ENCODE data around the gene BRAF.
"Not testable (repeated sequence)": the region's sequence is repeated elsewhere in the genome, so short reads cannot be mapped to it uniquely, and the experiment has no call there.

The BRAF gene

DNA sequence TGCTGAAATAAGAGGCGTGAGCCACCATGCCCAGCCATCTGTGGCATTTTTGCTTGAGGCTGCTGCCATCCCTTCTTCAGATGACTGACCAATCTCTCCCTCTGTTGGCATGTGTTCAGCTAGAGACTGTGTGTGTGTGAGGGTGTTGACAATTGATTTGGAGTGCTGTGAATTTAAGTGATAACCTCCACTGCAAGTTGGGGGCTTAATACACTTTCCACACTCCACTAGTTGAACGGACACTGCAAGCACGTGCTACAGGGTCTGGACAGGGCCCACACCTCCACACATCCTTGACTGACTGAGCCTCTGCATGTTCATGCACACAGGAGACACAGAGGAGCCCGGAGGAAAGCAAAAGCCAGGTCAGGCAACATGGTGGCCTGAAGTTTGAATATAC, 51.3 kb downstream of the BRAF start:
- peak; percentile 35 for DNase-seq

DNA sequence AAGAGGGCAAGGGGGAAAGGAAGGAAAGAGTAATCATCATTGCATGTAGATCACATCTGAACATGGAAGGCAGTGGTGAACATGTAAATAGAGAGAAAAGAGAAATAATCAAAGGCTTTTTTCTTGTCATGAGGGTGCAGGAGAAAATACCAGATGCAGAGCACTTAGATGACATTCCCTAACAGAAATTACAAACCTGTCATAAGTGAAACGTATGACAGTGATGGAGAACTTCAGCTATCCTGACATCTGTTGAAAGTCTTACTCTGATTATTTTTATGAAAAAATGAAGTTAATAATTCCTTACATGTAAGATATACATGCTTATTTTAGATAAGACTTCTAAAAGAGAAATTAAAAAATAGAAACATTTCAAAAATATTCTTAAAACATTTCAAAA, 54.7 kb downstream of the BRAF start:
- no peak for DNase-seq

GRCh38 chr7:140869430-140869829, 55.3 kb downstream of the BRAF start:
- no peak for DNase-seq

- no peak for DNase-seq
Measured at GRCh38 chr7:140867467-140868462, 57.0 kb downstream of the BRAF start.

DNA sequence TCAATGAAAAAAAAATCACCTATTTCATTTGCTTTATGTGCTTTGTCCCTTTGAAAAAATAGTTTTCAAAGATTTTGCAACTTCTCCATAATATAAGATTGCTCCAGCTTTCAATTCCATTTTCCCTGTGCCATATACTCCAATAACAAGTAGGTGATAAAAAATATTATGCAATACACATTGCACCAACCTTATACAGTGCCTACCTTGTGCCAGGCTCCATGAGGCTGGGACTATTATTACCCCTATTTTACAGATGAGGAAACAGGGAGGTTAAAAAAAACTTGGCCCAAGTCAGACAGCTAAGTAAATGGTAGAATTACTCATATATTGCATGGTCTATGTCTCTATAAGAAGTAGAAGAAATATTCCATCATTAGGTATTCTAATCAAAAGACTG, 57.8 kb downstream of the BRAF start:
- DNase-seq, result no peak

DNA sequence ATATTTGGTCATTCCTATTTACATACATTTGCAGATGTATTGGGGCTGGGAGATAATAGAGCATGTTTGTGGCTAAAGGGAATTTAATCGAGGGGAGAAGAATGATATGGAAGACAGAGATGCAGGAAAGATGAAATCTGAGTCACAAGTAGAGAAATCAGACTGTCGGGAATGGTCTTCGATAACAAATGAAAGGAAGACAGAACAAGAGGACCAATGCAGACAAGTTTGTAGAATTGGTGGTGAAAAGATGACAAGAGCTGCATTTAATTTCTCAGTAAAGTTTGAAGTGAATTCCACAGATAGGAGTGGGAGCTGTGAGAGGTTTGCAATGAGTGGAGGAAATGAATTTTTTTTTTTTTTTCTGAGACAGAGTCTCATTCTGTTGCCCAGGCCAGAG, 60.0 kb downstream of the BRAF start:
- no peak for DNase-seq

GRCh38 chr7:140863867-140864266, 60.9 kb downstream of the BRAF start:
- DNase-seq, result no peak

DNA sequence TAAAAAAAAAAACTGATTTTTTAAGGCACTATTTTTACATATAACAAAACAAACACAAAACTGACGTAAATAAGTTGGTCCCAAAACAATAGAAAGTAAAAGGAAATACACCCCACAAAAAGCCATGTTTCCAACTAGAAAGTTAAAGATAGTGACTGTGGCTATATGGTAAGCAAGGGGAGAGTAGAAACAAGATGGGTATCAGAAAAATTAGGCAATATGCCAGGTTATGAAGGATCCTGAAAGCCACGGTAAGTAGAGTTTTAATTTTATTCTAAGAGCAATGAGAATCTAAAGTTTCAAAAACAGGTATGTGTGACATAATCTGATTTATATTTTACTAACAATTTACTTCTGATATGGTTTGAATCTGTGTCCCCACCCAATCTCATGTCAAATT, 61.5 kb downstream of the BRAF start:
- peak; percentile 51 for DNase-seq

DNA sequence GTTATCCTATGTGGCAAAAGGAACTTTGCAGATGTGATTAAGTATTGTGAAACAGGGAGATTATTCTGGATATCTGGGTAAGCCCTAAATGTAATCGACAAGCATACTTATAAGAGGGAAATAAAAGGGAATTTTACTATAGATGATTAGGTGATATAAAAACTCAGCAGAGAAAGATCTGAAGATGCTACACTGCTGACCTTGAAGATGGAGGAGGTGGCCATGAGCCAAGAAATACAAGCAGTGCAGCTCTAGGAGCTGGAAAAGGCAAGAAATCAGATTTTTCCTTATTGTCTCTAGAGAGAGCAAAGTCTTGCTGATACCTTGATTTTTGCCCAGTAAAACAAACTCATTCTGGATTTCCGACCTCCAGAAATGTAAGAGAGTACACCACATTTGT, 67.7 kb downstream of the BRAF start:
- DNase-seq, result no peak

GRCh38 chr7:140841166-140841715, 83.5 kb downstream of the BRAF start:
- peak; percentile 36 for DNase-seq

- no peak for DNase-seq
Measured at GRCh38 chr7:140831724-140832123, 93.0 kb downstream of the BRAF start.

GRCh38 chr7:140829720-140830119, 95.0 kb downstream of the BRAF start:
- DNase-seq, result no peak

DNA sequence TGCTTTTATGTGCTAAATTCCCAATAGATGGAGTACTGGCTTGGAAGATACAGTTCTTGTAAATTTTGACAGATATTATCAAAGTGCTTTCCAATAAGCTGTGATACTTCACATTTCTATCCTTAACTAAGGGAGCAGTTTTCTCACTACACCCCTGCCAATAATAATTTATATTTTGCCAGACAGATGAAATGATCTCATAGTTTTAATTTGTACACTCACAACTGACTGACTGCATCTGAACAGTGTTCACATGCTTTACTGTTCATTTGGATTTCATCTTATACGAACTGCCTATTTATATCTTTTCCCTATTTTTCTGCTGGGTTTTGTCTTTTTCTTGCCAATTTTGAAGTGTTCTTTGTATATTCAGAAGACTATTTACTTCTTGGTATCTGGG, 96.0 kb downstream of the BRAF start:
- DNase-seq, result no peak

DNA sequence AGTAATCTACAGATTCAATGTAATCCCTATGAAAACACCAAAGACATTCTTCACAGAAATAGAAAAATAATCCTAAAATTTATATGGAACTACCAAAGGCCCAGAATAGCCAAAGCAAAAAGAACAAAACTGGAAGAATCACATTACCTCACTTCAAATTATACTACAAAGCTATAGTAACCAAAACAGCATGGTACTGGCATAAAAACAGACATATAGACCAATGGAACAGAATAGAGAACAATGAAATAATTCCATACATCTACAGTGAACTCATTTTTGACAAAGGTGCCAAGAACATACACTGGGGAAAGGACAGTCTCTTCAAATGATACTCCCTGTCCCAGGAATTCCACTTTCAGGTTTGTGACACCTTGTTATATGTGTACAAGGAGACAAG, 107.3 kb downstream of the BRAF start:
- not testable (repeated sequence) for DNase-seq

GRCh38 chr7:140810830-140811556, 113.7 kb downstream of the BRAF start:
- peak; percentile 88 for DNase-seq

DNA sequence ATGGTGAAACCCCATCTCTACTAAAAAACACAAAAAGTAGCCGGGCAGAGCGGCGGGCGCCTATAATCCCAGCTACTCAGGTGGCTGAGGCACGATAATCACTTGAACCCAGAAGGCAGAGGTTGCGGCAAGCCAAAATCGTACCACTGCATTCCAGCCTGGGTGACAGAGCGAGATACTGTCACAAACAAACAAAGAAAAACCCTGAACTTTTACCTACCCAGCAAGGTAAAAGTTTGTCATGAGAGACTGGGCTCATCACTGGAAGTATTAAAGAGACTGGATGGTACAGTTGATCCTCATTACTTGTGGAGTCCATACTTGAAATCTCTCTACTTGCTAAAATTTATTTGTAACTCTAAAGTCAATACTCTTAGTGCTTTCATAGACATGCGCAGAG, 114.3 kb downstream of the BRAF start:
- DNase-seq, result no peak

- DNase-seq, result no peak
Measured at GRCh38 chr7:140778975-140779374, 145.8 kb downstream of the BRAF start.

- DNase-seq, result no peak
Measured at GRCh38 chr7:140778568-140778967, 146.2 kb downstream of the BRAF start.

DNA sequence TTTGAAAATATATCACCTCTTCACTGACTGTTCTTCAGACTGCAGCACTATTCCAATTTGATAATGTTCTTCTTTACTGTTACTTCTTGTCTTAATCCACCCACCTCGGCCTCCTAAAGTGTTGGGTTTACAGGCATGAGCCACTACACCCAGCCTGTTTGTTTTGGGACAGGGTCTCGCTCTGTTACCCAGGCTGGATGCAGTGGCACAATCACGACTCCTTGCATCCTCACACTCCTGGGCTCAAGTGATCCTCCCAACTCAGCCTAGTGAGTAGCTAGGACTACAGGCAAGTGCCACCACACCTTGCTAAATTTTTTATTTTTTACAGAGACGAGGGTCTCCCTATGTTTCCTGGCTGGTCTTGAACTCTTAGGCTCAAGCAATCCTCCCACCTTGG, 150.4 kb downstream of the BRAF start:
- DNase-seq, result no peak

GRCh38 chr7:140773104-140773503, 151.6 kb downstream of the BRAF start:
- no peak for DNase-seq

DNA sequence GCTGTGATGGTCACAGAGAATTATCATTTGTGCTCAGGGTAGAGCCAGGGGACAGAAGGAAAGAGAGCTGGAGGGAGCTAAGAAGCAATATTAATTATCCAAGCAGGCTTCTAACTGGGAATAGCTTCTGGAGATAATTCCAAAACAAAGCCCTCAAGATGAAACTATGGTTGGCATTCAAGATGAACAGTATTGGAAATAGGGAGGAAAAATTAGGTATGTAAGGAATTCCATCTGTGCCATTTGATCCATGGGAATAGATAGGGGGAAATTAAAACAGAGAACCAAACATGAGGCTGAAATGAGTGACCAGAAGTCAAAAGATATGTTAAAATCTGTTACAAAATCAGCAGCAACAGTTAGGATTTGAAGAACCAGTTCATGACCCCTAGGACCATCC, 152.9 kb downstream of the BRAF start:
- no peak for DNase-seq

DNA sequence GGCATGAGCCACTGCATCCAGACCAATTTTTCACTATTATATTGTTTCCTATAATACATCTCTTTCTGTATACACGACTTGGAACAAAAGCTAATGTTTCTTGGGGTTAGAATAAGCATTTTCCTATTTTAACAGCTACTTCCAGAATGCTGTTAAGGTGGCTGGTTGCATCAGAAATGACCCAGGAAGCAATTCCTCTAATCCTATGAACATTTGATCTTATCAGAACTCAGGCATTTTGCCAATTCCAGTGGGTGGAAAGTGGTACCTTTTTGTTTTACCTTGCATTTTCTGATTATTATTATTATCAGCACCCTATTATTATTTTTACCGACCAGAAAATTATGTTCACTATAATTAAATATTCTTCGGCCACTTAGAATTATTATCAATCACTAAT, 154.9 kb downstream of the BRAF start:
- DNase-seq, result no peak

GRCh38 chr7:140767418-140767817, 157.3 kb downstream of the BRAF start:
- DNase-seq, result no peak

GRCh38 chr7:140765441-140765840, 159.3 kb downstream of the BRAF start:
- DNase-seq, result not testable (repeated sequence)
